ENCODE measurements around the gene CLDN5. TPM values are rescaled to one million over a fixed set of nuclear protein-coding genes. Genes with fewer than 3 reads are reported as not detected.

CLDN5 gene
- total and polyA plus RNA-seq, 2 of the 8 experiments (the other 6 are each of a cell fraction or from before 2014, with no cell fraction given), result 1.2 to 1.6 TPM

GRCh38 chr22:19478901-19479354 lies 45.3 kb downstream of the CLDN5 start, which contains the start of gene UFD1 (continued):
- TF ChIP-seq CBX8 (IDR thresholded peaks at IDR 0.05; ENCODE audit: borderline replicate concordance, low read depth, low read length) (no peak), ATF3 (IDR thresholded peaks at IDR 0.05; ENCODE audit: insufficient read depth, low read depth, low read length) (no peak), POU5F1 (IDR thresholded peaks at IDR 0.05; ENCODE audit: low read depth, low read length) (no peak), MAFK (IDR thresholded peaks at IDR 0.05; ENCODE audit: low read depth, low read length) (no peak), SP4 (IDR thresholded peaks at IDR 0.05; ENCODE audit: low read length) (no peak; the same call in 1 of the 2 replicates), CHD7 (IDR thresholded peaks at IDR 0.05; ENCODE audit: insufficient replicate concordance, low read length) (no peak), ZNF274 (IDR thresholded peaks at IDR 0.05; ENCODE audit: borderline replicate concordance, extremely low read depth, low read length) (no peak), POLR2AphosphoS5 (IDR thresholded peaks at IDR 0.05; ENCODE audit: low read depth, low read length) (no peak; the same call in 1 of the 2 replicates), NRF1 (IDR thresholded peaks at IDR 0.05; ENCODE audit: low read depth, low read length) (no peak), EP300 (IDR thresholded peaks at IDR 0.05; ENCODE audit: borderline replicate concordance in 1 of 2, low read depth in 2 of 2, low read length in 2 of 2) (peak in 1 of 2 experiments; percentile 99; a peak in 2 of 3 replicates), RAD21 (IDR thresholded peaks at IDR 0.05 in 1 of 2, conservative IDR thresholded peaks at IDR 0.05 in 1 of 2; ENCODE audit: low read depth in 2 of 2, low read length in 2 of 2) (no peak)

Data from H1 (cell line).